Measurements from ENCODE around the gene GDF2. TPM values are rescaled to one million over a fixed set of nuclear protein-coding genes. Genes with fewer than 3 reads are reported as not detected.

GDF2 gene
- total RNA-seq, 4 donors from 2014 or later, result not detected

DNA sequence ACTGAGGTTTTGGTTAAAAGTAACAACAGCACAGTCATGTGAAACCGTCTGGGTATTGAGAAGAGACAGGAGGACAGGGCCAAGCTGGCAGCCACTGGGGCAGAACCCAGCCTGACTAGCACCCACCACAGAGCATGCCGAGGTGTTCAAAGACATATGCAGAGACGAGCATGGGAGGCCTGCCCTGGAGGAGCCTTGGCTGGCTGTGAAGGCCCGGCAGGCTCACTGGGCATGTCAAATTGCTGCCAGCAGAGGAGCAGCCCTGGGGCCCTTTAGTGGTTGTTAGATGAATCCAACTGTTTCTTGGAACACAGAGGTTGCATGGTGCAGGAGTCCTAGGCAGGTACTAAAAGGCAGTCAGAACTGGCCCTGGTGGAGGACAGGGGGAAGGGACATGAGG, 5.0 kb upstream of the GDF2 start:
- no peak for TF ChIP-seq POLR2A (IDR thresholded peaks at IDR 0.05)
- TF ChIP-seq, protein P1, sequence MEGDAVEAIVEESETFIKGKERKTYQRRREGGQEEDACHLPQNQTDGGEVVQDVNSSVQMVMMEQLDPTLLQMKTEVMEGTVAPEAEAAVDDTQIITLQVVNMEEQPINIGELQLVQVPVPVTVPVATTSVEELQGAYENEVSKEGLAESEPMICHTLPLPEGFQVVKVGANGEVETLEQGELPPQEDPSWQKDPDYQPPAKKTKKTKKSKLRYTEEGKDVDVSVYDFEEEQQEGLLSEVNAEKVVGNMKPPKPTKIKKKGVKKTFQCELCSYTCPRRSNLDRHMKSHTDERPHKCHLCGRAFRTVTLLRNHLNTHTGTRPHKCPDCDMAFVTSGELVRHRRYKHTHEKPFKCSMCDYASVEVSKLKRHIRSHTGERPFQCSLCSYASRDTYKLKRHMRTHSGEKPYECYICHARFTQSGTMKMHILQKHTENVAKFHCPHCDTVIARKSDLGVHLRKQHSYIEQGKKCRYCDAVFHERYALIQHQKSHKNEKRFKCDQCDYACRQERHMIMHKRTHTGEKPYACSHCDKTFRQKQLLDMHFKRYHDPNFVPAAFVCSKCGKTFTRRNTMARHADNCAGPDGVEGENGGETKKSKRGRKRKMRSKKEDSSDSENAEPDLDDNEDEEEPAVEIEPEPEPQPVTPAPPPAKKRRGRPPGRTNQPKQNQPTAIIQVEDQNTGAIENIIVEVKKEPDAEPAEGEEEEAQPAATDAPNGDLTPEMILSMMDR (IDR thresholded peaks at IDR 0.05), result no peak

GRCh38 chr10:47318706-47319105, 3.5 kb upstream of the GDF2 start:
- Histone ChIP-seq H3K4me3 (no peak overlapping the region), H3K27me3 (no peaks in the 10 kb centered on the region), H3K9me3 (no peaks in the 10 kb centered on the region), H3K36me3 (no peaks in the 10 kb centered on the region), H3K4me1 (no peaks in the 10 kb centered on the region), H3K27ac (no peak overlapping the region)
- TF ChIP-seq, protein P1 (IDR thresholded peaks at IDR 0.05), result no peak
- no peak for TF ChIP-seq POLR2A (IDR thresholded peaks at IDR 0.05)
- DNase-seq, result no peak

More for the DNA sequence above, 5.0 kb upstream of the GDF2 start:
- Histone ChIP-seq H3K36me3 (no peaks in the 10 kb centered on the region), H3K27ac (no peak overlapping the region), H3K27me3 (no peaks in the 10 kb centered on the region), H3K4me3 (no peak overlapping the region), H3K4me1 (peaks cover 0 to 1% (median 0%) of the 10 kb centered on the region in 4 donors), H3K9me3 (no peaks in the 10 kb centered on the region)
- DNase-seq, result no peak

DNA sequence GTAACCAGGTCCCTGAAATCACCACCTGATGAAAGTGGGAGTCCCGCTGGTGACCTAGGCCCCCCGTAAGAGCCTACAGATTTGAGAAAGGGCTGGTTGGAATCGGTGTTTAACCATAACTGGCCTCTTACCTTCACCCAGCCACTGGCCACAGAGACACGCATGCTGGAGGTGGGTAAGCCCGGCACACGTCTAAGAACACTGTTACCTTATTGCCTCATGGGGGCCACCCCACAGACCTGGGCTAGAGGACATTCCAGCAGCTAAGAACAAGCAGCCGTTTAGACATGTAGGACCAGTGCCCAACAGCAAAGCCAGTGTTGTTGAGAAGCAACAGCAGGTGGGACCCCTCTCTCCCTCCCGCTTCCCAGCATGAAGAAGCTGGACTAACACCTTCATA, 2.5 kb upstream of the GDF2 start:
- H3K27me3 ChIP-seq, result no peaks in the 10 kb centered on the region
- no peaks in the 10 kb centered on the region for H3K9me3 ChIP-seq
- TF ChIP-seq, protein P1 (IDR thresholded peaks at IDR 0.05), result no peak
- TF ChIP-seq POLR2A (IDR thresholded peaks at IDR 0.05), result no peak
- no peak for DNase-seq
- H3K27ac ChIP-seq, result no peak overlapping the region
- H3K4me3 ChIP-seq, result no peak overlapping the region
- no peaks in the 10 kb centered on the region for H3K4me1 ChIP-seq
- H3K36me3 ChIP-seq, result no peaks in the 10 kb centered on the region

- no peaks in the 10 kb centered on the region for H3K4me1 ChIP-seq
- H3K9me3 ChIP-seq, result no peaks in the 10 kb centered on the region
- H3K27me3 ChIP-seq, result no peaks in the 10 kb centered on the region
- no peak overlapping the region for H3K4me3 ChIP-seq
- TF ChIP-seq POLR2A (IDR thresholded peaks at IDR 0.05), result no peak
- TF ChIP-seq, protein P1 (IDR thresholded peaks at IDR 0.05), result no peak
- DNase-seq, result no peak
- H3K27ac ChIP-seq, result no peak overlapping the region
- no peaks in the 10 kb centered on the region for H3K36me3 ChIP-seq
These were observed 1.4 kb upstream of the GDF2 start for GRCh38 chr10:47320812-47321211.

DNA sequence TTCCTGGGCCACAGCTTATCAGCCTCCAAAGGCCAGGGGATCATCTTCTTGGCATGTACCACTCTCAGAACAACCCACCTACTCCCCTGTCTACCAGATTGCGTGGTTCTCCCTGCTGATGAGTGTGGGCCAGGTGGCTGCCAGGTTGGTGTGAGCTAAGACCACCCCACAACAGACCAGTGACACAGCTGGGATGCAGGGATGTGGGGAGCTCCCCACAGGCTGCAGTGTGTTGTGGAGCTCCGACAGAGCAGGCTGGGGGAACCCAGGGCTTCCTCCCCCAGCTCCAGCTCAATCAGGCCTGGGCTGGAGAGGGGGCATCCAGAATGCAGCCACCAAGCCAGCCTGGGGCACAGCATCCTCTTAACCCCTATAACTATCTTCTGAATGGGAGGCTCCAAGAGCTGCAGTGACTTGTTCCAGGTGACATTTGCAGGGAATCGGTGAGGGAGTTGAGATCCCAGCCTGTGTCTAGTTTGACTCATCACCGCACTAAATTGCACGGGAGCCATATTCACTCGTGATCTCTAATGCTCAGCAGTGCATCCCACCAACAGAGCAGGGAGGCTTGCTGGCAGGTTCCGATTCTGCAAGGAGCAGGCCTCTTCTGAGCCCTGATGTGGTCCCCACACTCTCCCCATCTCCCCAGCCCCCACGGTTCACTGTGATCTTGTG, 596 bp upstream of the GDF2 start:
- Histone ChIP-seq H3K36me3 (no peaks in the 10 kb centered on the region), H3K4me3 (no peak overlapping the region), H3K27ac (no peak overlapping the region), H3K9me3 (no peaks in the 10 kb centered on the region), H3K4me1 (no peaks in the 10 kb centered on the region), H3K27me3 (no peaks in the 10 kb centered on the region)
- no peak for DNase-seq
- TF ChIP-seq POLR2A (IDR thresholded peaks at IDR 0.05), result no peak
- TF ChIP-seq, protein P1 (IDR thresholded peaks at IDR 0.05), result no peak
